Measurements from ENCODE around the gene ZNF189. TPM values are rescaled to one million over a fixed set of nuclear protein-coding genes. Genes with fewer than 3 reads are reported as not detected.

ZNF189 gene
- total RNA-seq, 6 experiments from 2014 or later = 10.2 to 11.6 (median 11.2) TPM

DNA sequence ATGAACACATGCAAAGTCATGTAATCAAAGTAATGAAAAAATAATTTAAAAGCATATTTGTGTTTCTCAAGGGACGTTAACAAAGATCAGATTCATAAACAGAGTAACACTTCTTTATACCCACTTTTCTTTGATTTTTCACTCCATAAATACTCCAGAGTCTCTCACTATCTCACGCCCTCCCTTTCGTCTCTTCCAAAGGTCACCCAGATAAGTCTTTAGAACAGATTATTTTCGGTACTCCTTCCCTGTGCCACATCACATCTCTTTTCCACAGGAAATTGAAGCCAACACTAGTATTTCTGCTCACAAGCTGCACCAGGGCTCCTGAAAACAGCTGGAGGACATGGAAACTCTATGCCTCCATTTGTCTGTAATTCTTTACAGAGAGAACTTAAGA lies 52.3 kb downstream of the ZNF189 start:
- peaks cover 5% of the 10 kb centered on the region for H3K27me3 Mint-ChIP-seq (ENCODE audit: insufficient read depth)
- peaks cover 37% of the 10 kb centered on the region for H3K4me1 Mint-ChIP-seq (ENCODE audit: low read depth)
- TF ChIP-seq, protein P1, sequence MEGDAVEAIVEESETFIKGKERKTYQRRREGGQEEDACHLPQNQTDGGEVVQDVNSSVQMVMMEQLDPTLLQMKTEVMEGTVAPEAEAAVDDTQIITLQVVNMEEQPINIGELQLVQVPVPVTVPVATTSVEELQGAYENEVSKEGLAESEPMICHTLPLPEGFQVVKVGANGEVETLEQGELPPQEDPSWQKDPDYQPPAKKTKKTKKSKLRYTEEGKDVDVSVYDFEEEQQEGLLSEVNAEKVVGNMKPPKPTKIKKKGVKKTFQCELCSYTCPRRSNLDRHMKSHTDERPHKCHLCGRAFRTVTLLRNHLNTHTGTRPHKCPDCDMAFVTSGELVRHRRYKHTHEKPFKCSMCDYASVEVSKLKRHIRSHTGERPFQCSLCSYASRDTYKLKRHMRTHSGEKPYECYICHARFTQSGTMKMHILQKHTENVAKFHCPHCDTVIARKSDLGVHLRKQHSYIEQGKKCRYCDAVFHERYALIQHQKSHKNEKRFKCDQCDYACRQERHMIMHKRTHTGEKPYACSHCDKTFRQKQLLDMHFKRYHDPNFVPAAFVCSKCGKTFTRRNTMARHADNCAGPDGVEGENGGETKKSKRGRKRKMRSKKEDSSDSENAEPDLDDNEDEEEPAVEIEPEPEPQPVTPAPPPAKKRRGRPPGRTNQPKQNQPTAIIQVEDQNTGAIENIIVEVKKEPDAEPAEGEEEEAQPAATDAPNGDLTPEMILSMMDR (IDR thresholded peaks at IDR 0.05) = no peak
- H3K36me3 Mint-ChIP-seq (ENCODE audit: low read depth) = no peaks in the 10 kb centered on the region
- H3K27ac Mint-ChIP-seq = no peak overlapping the region
- no peak for DNase-seq
- H3K9me3 Mint-ChIP-seq = no peaks in the 10 kb centered on the region
- H3K4me3 Mint-ChIP-seq = no peak overlapping the region

DNA sequence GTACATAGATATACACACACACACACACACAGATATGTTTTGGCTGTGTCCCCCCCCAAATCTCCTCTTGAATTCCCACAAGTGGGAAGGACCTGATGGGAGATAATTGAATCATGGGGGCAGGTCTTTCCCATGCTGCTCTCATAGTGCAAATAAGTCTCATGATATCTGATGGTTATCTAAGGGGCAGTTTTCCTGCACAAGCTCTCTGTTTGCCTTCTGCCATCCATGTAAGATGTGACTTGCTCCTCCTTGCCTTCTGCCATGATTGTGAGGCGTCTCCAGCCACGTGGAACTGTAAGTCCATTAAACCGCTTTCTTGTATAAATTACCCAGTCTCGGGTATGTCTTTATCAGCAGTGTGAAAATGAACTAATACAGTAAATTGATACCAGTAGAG lies 52.8 kb downstream of the ZNF189 start:
- no peak overlapping the region for H3K27ac Mint-ChIP-seq
- TF ChIP-seq, protein P1 (IDR thresholded peaks at IDR 0.05) = no peak
- H3K36me3 Mint-ChIP-seq (ENCODE audit: low read depth) = no peaks in the 10 kb centered on the region
- peaks cover 1% of the 10 kb centered on the region for H3K27me3 Mint-ChIP-seq (ENCODE audit: insufficient read depth)
- DNase-seq = no peak
- H3K4me1 Mint-ChIP-seq (ENCODE audit: low read depth) = peaks cover 39% of the 10 kb centered on the region
- H3K9me3 Mint-ChIP-seq = no peaks in the 10 kb centered on the region
- no peak overlapping the region for H3K4me3 Mint-ChIP-seq

DNA sequence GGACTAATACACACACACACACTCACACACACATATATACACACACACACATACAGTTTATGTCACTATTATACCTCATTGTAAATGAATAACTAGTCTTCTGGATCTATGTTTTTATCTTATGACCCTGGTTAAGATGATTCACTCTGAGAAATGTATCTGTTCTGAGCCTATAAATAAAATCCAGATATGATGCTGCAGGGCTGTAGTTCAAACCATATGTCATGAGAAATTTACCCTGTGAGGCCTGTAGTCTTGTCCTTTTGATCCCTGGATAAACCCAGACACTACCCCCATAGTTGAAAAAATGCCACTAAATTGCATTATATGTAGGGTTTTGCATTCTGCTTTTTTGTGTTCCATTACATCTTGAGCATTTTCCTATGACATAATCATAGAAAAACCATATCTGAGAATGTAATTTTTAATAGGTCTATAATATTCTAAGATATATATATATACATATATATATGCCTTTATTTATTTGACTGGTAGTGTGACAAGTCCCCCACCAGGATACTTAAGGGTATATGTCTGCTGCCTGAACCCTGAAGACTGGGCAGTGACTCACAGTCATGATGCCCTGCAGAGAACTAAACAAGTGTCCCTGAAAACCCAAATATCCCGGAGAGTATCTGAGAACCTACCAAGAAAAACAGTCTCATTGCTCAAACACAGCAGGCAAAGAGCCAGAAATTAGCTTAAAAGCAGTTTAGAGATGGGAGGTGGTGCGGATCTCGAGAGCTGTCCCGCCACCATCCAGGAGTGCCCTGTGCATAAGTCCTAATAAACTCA lies 55.3 kb downstream of the ZNF189 start:
- Mint-ChIP-seq H3K4me3 (no peak overlapping the region), H3K4me1 (ENCODE audit: low read depth) (peaks cover 33% of the 10 kb centered on the region), H3K9me3 (no peaks in the 10 kb centered on the region), H3K36me3 (ENCODE audit: low read depth) (no peaks in the 10 kb centered on the region), H3K27ac (no peak overlapping the region), H3K27me3 (ENCODE audit: insufficient read depth) (peaks cover 1% of the 10 kb centered on the region)
- TF ChIP-seq, protein P1 (IDR thresholded peaks at IDR 0.05) = no peak
- DNase-seq = peak; percentile 11

DNA sequence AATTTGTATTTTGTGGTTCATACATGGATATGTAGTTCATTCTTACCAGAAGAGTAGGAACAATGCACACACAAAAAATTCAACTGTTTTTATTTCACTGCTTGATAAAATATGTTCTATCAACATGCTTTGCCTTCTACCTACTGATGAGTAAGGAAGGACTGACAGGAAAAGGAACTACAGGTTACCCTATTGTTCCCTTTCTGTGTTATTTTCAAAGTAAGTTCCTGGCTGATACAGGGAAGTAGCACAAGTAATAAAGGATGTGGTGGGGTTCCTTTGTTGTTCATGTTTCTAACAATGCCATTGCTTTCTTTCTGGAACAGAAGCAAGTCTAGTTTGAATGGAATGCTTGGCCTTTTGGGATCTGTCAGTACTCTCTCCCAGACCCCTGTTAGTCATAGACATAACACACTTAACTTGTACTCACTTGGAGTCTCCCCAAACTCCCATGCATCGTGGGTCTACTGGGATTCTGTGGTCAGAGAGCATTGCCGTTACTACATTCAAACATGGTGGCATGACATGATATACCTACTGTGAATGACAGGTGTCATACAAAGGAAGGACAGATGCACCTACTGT lies 57.1 kb downstream of the ZNF189 start:
- H3K4me1 Mint-ChIP-seq (ENCODE audit: low read depth) = peaks cover 28% of the 10 kb centered on the region
- H3K4me3 Mint-ChIP-seq = no peak overlapping the region
- no peaks in the 10 kb centered on the region for H3K9me3 Mint-ChIP-seq
- no peaks in the 10 kb centered on the region for H3K36me3 Mint-ChIP-seq (ENCODE audit: low read depth)
- TF ChIP-seq, protein P1 (IDR thresholded peaks at IDR 0.05) = no peak
- no peaks in the 10 kb centered on the region; the same call in 1 of the 2 replicates for H3K27me3 Mint-ChIP-seq (ENCODE audit: insufficient read depth)
- H3K27ac Mint-ChIP-seq = no peak overlapping the region
- DNase-seq = no peak

DNA sequence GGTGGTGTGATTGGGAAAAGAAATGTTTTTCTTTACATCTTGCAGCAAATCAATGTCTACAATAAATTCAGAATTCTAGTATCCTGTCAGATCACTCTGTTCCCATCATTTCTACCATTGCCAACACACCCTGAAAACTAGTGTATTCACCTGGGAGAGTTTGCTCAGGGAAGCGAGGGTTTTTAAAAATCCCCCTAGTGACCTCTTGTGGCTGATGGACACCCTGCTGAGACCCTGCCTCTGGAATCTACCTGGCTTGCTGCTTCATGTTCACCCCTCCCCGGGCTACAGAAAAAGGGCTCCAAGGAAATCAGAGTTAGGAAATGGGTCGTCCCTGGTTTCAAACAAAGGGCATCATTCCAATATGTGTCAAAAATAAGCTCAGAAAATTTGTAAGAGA lies 58.4 kb downstream of the ZNF189 start:
- H3K4me1 Mint-ChIP-seq (ENCODE audit: low read depth) = peaks cover 25% of the 10 kb centered on the region
- H3K27me3 Mint-ChIP-seq (ENCODE audit: insufficient read depth) = no peaks in the 10 kb centered on the region; the same call in 1 of the 2 replicates

More for the DNA sequence above, 58.4 kb downstream of the ZNF189 start:
- no peak for DNase-seq
- Mint-ChIP-seq H3K36me3 (ENCODE audit: low read depth) (no peaks in the 10 kb centered on the region), H3K9me3 (no peaks in the 10 kb centered on the region), H3K27ac (no peak overlapping the region), H3K4me3 (no peak overlapping the region)
- TF ChIP-seq, protein P1 (IDR thresholded peaks at IDR 0.05) = no peak; the same call in 1 of the 2 replicates
